Mesenchymal stem cell (in vitro differentiated cells and primary cell): ENCODE measurements around the gene ARHGEF17.

Experiments
- DNase-seq: peaks from one replicate; pipeline ENCODE4 v3.0.0-alpha.2; 2013
- H2AFZ ChIP-seq: one replicate; pipeline ENCODE4 v1.6.1; 2013; ENCODE audit warnings: low read depth, mild to moderate bottlenecking, control low read depth, inconsistent platforms, low read length, moderate library complexity
- H2AK5ac ChIP-seq: 2 replicates; pipeline ENCODE4 v1.6.1; 2013; ENCODE audit warnings: low read length, moderate library complexity, mild to moderate bottlenecking, inconsistent platforms; ENCODE audit not compliant: severe bottlenecking
- H2BK120ac ChIP-seq: one replicate; pipeline ENCODE4 v1.6.1; 2013; ENCODE audit warnings: low read depth, mild to moderate bottlenecking, inconsistent platforms, low read length, moderate library complexity
- H2BK12ac ChIP-seq, 2 experiments: one replicate each; pipeline ENCODE4 v1.6.1; 2013; ENCODE audit warnings: inconsistent platforms in 2 of 2, low read length in 2 of 2, mild to moderate bottlenecking in 2 of 2, moderate library complexity in 2 of 2, control low read depth in 1 of 2
- H2BK15ac ChIP-seq: one replicate; pipeline ENCODE4 v1.6.1; 2013; ENCODE audit warnings: mild to moderate bottlenecking, low read depth, inconsistent platforms; ENCODE audit not compliant: poor library complexity, severe bottlenecking
- H2BK5ac ChIP-seq: 2 replicates; pipeline ENCODE4 v1.6.1; 2013; ENCODE audit warnings: low read depth, mild to moderate bottlenecking, low read length, control low read depth, inconsistent platforms; ENCODE audit not compliant: poor library complexity, severe bottlenecking
- H3K14ac ChIP-seq, 2 experiments: one replicate each; pipeline ENCODE4 v1.6.1; 2013; ENCODE audit warnings: inconsistent platforms in 2 of 2, low read length in 2 of 2, control low read depth in 1 of 2, mild to moderate bottlenecking in 1 of 2, moderate library complexity in 1 of 2
- H3K18ac ChIP-seq, 2 experiments: one replicate each; pipeline ENCODE4 v1.6.1; 2013; ENCODE audit warnings: inconsistent platforms in 2 of 2, low read length in 2 of 2, control low read depth in 1 of 2, low read depth in 1 of 2, mild to moderate bottlenecking in 1 of 2
- H3K23ac ChIP-seq, 2 experiments: one replicate each; pipeline ENCODE4 v1.6.1; 2013; ENCODE audit warnings: inconsistent platforms in 2 of 2, low read length in 2 of 2, mild to moderate bottlenecking in 2 of 2, moderate library complexity in 2 of 2, control low read depth in 1 of 2
- H3K27ac ChIP-seq: 2 replicates; pipeline ENCODE4 v1.5.1; 2013; ENCODE audit warnings: mild to moderate bottlenecking, moderate library complexity, low read length, control low read depth, inconsistent platforms; ENCODE audit not compliant: poor library complexity, severe bottlenecking
- H3K27me3 ChIP-seq, 2 experiments: 2 replicates each; pipeline versions ENCODE4 v1.6.1 to v1.7.0; 2013; ENCODE audit warnings: low read length in 2 of 2, mild to moderate bottlenecking in 2 of 2, moderate library complexity in 2 of 2, control low read depth in 1 of 2, inconsistent platforms in 1 of 2; ENCODE audit not compliant: control insufficient read depth in 1 of 2, insufficient read depth in 1 of 2
- H3K36me3 ChIP-seq, 2 experiments: 2 replicates each; pipeline versions ENCODE4 v1.6.1 to v1.7.0; 2013; ENCODE audit warnings: low read length in 2 of 2, control low read depth in 1 of 2, inconsistent platforms in 1 of 2, low read depth in 1 of 2, mild to moderate bottlenecking in 1 of 2; ENCODE audit not compliant: insufficient read depth in 2 of 2, control insufficient read depth in 1 of 2
- H3K4ac ChIP-seq, 2 experiments: one replicate each; pipeline ENCODE4 v1.6.1; 2013; ENCODE audit warnings: inconsistent platforms in 2 of 2, low read length in 2 of 2, mild to moderate bottlenecking in 2 of 2, moderate library complexity in 2 of 2, control low read depth in 1 of 2, low read depth in 1 of 2
- H3K4me1 ChIP-seq: 2 replicates; pipeline ENCODE4 v1.6.1; 2013; ENCODE audit warnings: low read depth, low read length, control low read depth; ENCODE audit not compliant: control insufficient read depth, insufficient read depth
- H3K4me2 ChIP-seq: 2 replicates; pipeline ENCODE4 v1.6.1; 2013; ENCODE audit warnings: low read length, mild to moderate bottlenecking, inconsistent platforms; ENCODE audit not compliant: poor library complexity, severe bottlenecking
- H3K4me3 ChIP-seq, 2 experiments: 2 replicates each; pipeline versions ENCODE4 v1.5.1 to v1.7.0; 2013; ENCODE audit warnings: low read length in 2 of 2, mild to moderate bottlenecking in 2 of 2, control low read depth in 1 of 2, low read depth in 1 of 2; ENCODE audit not compliant: insufficient read depth in 1 of 2
- H3K79me1 ChIP-seq: replicated peaks from 2 replicates; pipeline ENCODE4 v1.6.1; 2013; ENCODE audit warnings: mild to moderate bottlenecking, control low read depth, low read length, inconsistent platforms; ENCODE audit not compliant: poor library complexity, severe bottlenecking
- H3K9ac ChIP-seq: 2 replicates; pipeline ENCODE4 v1.7.0; 2013; ENCODE audit warnings: mild to moderate bottlenecking, low read length, moderate library complexity
- H3K9me3 ChIP-seq: 2 replicates; pipeline ENCODE4 v1.7.0; 2013; ENCODE audit warnings: mild to moderate bottlenecking, low read length; ENCODE audit not compliant: control insufficient read depth
- H4K8ac ChIP-seq: one replicate; pipeline ENCODE4 v1.6.1; 2013; ENCODE audit warnings: inconsistent platforms, mild to moderate bottlenecking, low read length, moderate library complexity
- H4K91ac ChIP-seq: one replicate; pipeline ENCODE4 v1.6.1; 2013; ENCODE audit warnings: mild to moderate bottlenecking, low read length, inconsistent platforms
- WGBS: methylation state at CpG from one replicate; pipeline ENCODE4 v1.1.7; 2013; ENCODE audit warnings: mixed read lengths; 5-methylcytosine and 5-hydroxymethylcytosine counted together

ARHGEF17 gene

DNA sequence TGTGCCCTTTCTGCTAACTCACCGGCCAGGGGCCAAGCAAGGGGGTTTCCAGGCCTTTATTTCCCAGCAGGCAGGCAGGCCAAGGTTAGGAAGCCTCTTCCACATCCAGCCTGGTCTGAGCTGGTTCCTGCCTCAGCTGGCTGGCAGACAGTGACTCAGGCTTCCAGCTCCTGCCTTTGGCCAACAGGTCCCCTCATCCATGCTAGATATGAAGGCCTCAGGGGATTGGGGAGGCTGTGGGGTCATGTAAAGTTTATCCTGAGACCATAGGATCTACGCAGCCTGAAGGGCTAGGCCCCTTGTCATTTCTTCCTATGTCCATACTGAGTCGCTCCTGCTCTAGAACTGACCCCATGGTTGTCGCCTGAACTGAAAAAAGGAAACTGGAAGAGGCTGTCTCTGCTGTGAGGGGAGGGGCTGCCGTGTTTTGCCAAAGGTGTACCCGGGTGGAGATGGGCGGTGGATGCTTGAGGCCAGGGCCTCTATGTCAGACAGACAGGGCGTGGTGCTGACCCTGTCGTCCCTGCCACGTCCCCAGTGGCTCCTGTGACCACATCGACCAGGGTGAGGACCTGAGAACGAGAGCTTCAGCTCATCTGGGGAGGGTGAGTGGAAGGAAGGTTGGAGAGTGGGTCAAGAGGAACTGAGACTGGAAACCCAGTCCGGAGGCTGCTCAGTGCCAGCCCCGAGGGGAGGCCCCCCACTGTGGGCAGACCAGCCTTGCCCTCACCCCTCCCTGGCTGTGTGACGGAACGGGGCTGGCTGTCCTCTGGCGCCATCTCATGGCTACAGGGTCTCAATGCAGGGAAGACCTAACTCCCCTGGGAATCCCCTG lies 19.0 kb upstream of the ARHGEF17 start:
- H2BK120ac ChIP-seq = no peak overlapping the region
- peak overlapping the region; percentile 73 for H3K9ac ChIP-seq
- H3K4ac ChIP-seq = peak overlapping the region; percentile 6 to 41
- H3K18ac ChIP-seq = peak overlapping the region; percentile 72 to 85
- H3K27me3 ChIP-seq = no peaks in the 10 kb centered on the region
- H3K79me1 ChIP-seq = no peaks in the 10 kb centered on the region
- no peaks in the 10 kb centered on the region for H3K9me3 ChIP-seq
- peak overlapping the region in 1 of 2 experiments; percentile 85 for H3K14ac ChIP-seq
- peak overlapping the region; percentile 40 for H4K91ac ChIP-seq
- H3K4me1 ChIP-seq = peaks cover 19% of the 10 kb centered on the region
- H4K8ac ChIP-seq = peak overlapping the region; percentile 79
- peak overlapping the region; percentile 6 for H2AK5ac ChIP-seq
- H3K4me3 ChIP-seq = peak overlapping the region; percentile 17 to 35
- H3K23ac ChIP-seq = no peak overlapping the region
- H3K27ac ChIP-seq = peak overlapping the region; percentile 6
- whole genome bisulfite sequencing = 30% methylated on average over 17 of the region's 17 CpGs
- no peaks in the 10 kb centered on the region for H3K36me3 ChIP-seq
- peak overlapping the region; percentile 77 to 80 for H2BK12ac ChIP-seq
- DNase-seq = peak; percentile 84
- H2BK5ac ChIP-seq = no peak overlapping the region
- H2AFZ ChIP-seq = peak overlapping the region; percentile 85
- H2BK15ac ChIP-seq = peak overlapping the region; percentile 94
- H3K4me2 ChIP-seq = peak overlapping the region; percentile 43

DNA sequence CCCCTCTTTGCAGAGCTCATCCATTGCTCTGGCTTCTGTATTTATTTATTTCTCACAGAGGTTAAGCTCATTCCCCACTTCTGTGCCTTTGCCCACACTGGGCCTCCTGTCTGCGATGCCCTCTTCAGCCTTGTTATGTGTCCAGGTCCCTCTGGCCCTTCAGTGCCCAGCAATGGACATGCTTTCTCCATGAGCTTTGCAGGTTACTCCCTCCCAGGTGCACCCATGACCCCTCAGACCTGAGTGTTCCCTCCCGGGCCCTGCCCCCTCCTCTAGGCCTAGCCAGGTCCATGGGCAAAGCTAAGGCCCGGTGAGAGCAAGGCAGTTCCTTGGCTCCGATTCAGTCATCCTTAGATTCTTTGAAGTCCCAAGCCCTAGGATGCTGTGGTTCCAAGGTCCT lies 17.5 kb upstream of the ARHGEF17 start:
- Histone ChIP-seq H3K4ac (no peak overlapping the region), H2BK15ac (no peak overlapping the region)

DNA sequence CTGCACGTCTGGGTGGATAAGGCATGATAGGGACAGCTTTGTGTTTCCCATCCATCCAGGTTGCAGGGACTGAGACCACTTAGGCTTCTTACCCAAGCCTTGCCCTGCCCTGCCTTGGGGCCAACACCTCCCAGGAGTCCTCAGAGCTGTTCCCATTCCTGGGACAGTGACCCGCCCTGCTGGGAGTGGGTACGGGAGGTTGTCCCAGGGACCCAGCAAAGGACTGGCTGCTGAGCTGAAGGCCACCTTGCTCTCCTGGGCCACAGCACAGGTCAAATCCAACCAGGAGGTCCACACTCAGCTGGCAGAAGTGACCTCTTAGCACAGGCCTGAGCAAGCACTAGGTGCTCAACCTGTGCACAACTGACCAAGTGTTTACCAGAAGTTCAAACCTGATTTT lies 16.9 kb upstream of the ARHGEF17 start:
- no peak overlapping the region for H3K23ac ChIP-seq
- no peak overlapping the region for H3K14ac ChIP-seq
- H4K91ac ChIP-seq = no peak overlapping the region
- no peaks in the 10 kb centered on the region for H3K36me3 ChIP-seq
- H3K9ac ChIP-seq = peak overlapping the region; percentile 10
- peaks cover 28% of the 10 kb centered on the region for H3K4me1 ChIP-seq
- no peak overlapping the region for H3K4me2 ChIP-seq
- peak overlapping the region; percentile 0 for H2BK15ac ChIP-seq
- no peak overlapping the region for H2BK5ac ChIP-seq
- no peak overlapping the region for H2AK5ac ChIP-seq
- H2BK12ac ChIP-seq = peak overlapping the region in 1 of 2 experiments; percentile 33
- no peak for DNase-seq
- no peak overlapping the region for H3K27ac ChIP-seq
- H3K4me3 ChIP-seq = no peak overlapping the region
- no peak overlapping the region for H4K8ac ChIP-seq
- H3K18ac ChIP-seq = no peak overlapping the region
- H3K9me3 ChIP-seq = no peaks in the 10 kb centered on the region
- no peak overlapping the region for H2BK120ac ChIP-seq
- no peaks in the 10 kb centered on the region for H3K27me3 ChIP-seq
- 93% methylated on average over 3 of the region's 3 CpGs for WGBS
- H3K79me1 ChIP-seq = no peaks in the 10 kb centered on the region
- H2AFZ ChIP-seq = no peak overlapping the region
- no peak overlapping the region for H3K4ac ChIP-seq

More for the DNA sequence above, 17.5 kb upstream of the ARHGEF17 start:
- Histone ChIP-seq H3K9me3 (no peaks in the 10 kb centered on the region), H3K4me1 (peaks cover 23% of the 10 kb centered on the region), H3K18ac (no peak overlapping the region), H3K9ac (peak overlapping the region; percentile 10), H3K27ac (no peak overlapping the region), H3K36me3 (no peaks in the 10 kb centered on the region), H3K4me3 (no peak overlapping the region), H3K27me3 (no peaks in the 10 kb centered on the region), H4K8ac (no peak overlapping the region), H2AK5ac (no peak overlapping the region), H4K91ac (no peak overlapping the region), H3K14ac (no peak overlapping the region), H3K4me2 (no peak overlapping the region), H2AFZ (no peak overlapping the region), H2BK12ac (no peak overlapping the region), H2BK120ac (no peak overlapping the region), H3K79me1 (no peaks in the 10 kb centered on the region), H2BK5ac (no peak overlapping the region), H3K23ac (no peak overlapping the region)
- WGBS = 94% methylated on average over 4 of the region's 4 CpGs
- no peak for DNase-seq

DNA sequence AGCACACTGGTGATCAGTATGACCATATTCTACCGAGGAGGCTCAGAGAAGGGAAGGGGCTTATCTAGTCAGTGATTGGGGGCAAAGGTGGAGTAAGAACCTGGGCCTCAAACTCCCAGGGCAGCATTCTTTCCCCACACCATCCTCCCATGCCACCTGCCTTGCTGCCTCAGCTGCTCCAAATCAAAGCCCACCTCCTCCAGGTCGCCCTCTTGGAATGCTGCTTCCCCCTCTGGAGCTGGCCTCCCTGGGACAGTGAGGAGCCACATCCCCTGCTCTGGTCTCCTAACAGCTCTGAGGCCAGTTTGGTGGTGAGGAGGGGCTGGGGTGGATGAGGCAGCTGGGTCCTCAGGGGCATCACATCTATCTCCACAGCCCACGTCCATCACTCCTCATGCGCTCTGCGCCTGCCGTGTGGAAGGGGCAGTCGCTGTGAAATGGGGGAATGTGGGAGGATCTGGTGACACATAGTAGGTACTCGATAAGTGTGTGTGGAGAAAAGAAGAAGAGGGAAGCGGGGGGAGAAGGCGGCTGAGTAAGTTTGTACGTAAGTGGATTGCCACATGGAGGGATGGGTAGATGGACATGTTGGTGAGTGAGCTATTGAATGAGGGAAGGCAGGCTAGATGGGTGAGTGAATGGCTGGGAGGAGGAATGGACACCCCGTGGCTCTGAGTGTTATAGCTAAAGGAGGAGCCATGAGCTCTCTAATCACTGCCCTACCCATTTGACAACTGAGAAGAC lies 16.1 kb upstream of the ARHGEF17 start:
- H4K91ac ChIP-seq = no peak overlapping the region
- H3K4me3 ChIP-seq = no peak overlapping the region
- WGBS = 87% methylated on average over 10 of the region's 12 CpGs
- peak overlapping the region; percentile 8 for H2AK5ac ChIP-seq
- no peaks in the 10 kb centered on the region for H3K9me3 ChIP-seq
- peaks cover 35% of the 10 kb centered on the region for H3K4me1 ChIP-seq
- DNase-seq = no peak
- H2BK15ac ChIP-seq = no peak overlapping the region
- no peak overlapping the region for H4K8ac ChIP-seq
- H3K9ac ChIP-seq = peak overlapping the region; percentile 11
- H3K23ac ChIP-seq = no peak overlapping the region
- no peak overlapping the region for H2BK12ac ChIP-seq
- no peak overlapping the region for H3K27ac ChIP-seq
- no peak overlapping the region for H3K4ac ChIP-seq
- no peak overlapping the region for H3K4me2 ChIP-seq
- H3K36me3 ChIP-seq = peaks cover 2 to 4% of the 10 kb centered on the region in 2 experiments
- H2BK5ac ChIP-seq = no peak overlapping the region
- H3K14ac ChIP-seq = no peak overlapping the region
- no peak overlapping the region for H2BK120ac ChIP-seq
- no peak overlapping the region for H3K18ac ChIP-seq
- H2AFZ ChIP-seq = no peak overlapping the region
- H3K27me3 ChIP-seq = no peaks in the 10 kb centered on the region
- H3K79me1 ChIP-seq = no peaks in the 10 kb centered on the region
